Caki2 (cell line): ENCODE data around the gene LIPC. TPM values are rescaled to one million over a fixed set of nuclear protein-coding genes. Genes with fewer than 3 reads are reported as not detected.
"Not testable (repeated sequence)": the region's sequence is repeated elsewhere in the genome, so short reads cannot be mapped to it uniquely, and the experiment has no call there.

ENCODE experiments used
- DNase-seq: peaks from one replicate; pipeline ENCODE4 v3.0.0-alpha.2; 2015; ENCODE audit warnings: low read depth
- in situ Hi-C: cut with HindIII; loops from 2 replicates; pipeline ENCODE4 v1.10.0; 2016; ENCODE audit warnings: low sequenced_read_pairs, low pct_unique_long_range_greater_than_20kb, mixed read lengths
- total RNA-seq: library from RNA; depleted of rRNA; stranded (reverse); fragments of >200 nt; shearing (Covaris generic); gene quantifications from 2 replicates; pipeline ENCODE4 v1.2.3, GENCODE V29; 2014; ENCODE audit warnings: low replicate concordance

Gene LIPC
- total RNA-seq, 1 experiment from 2014 or later, result 4.0 TPM

GRCh38 chr15:58595516-58596263, 163.9 kb downstream of the LIPC start:
- in situ Hi-C loops, result no loop called here
- DNase-seq, result no peak

DNA sequence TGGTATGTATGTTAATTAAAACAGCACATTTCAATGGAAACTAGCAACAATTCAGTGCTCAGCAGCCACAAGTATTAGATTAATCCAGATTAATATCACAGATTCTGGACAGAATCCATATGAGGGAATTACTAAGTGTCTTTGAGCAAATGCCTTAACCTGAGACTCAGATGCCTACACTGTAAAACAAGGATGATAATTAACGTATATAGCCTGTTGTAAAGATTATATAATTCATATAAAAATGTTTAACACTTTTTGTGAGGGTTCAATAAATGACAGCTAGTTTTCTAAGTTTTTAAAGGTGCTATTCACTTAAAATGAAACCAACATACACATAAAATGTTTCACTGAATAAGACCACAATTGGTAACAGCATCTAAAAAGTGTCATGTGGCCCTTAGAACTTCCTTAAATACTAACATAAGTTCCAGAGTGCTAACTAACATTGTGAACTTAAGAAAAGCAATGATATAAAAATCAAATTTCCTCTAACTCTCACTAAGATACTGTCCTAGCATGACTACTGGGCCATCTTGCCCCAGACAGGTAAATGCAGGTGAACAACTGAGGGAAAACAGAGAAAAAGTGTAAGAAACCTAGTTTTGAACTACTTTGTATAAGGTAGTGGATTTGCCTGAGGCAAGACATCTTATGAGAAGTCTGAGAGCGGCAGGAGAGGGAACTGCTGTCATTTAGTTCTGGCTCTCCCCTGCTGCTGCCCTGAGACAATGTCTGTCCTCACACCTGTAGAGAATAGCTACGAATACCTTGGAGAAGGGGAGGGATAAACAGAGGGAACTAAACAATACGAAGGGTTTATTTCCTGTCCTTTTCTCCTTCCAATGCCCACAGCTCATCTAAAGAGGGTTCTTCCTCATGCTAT, 166.4 kb downstream of the LIPC start:
- in situ Hi-C loops, result no loop called here
- no peak for DNase-seq

- in situ Hi-C loops, result no loop called here
- no peak for DNase-seq
Observed at GRCh38 chr15:58598829-58599210, 167.0 kb downstream of the LIPC start.

- no peak for DNase-seq
- in situ Hi-C loops, result no loop called here
Observed at GRCh38 chr15:58602823-58603222, 171.0 kb downstream of the LIPC start.

DNA sequence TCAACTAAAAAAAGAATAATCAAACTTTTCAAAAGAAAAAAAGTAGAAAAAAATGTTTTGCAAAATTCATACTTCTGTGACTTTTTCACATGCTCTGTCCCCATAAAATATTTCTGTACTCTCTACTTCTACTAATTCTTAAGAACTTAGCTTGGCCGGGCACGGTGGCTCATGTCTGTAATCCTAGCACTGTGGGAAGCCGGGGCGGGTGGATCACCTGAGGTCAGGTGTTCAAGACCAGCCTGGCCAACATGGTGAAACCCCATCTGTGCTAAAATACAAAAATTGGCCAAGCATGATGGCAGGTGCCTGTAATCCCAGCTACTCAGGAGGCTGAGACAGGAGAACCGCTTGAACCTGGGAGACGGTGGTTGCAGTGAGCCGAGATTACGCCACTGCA, 172.1 kb downstream of the LIPC start:
- DNase-seq, in situ Hi-C loops: not testable (repeated sequence)

- no peak for DNase-seq
- in situ Hi-C loops, result no loop called here
Observed at GRCh38 chr15:58604455-58604923, 172.7 kb downstream of the LIPC start.

DNA sequence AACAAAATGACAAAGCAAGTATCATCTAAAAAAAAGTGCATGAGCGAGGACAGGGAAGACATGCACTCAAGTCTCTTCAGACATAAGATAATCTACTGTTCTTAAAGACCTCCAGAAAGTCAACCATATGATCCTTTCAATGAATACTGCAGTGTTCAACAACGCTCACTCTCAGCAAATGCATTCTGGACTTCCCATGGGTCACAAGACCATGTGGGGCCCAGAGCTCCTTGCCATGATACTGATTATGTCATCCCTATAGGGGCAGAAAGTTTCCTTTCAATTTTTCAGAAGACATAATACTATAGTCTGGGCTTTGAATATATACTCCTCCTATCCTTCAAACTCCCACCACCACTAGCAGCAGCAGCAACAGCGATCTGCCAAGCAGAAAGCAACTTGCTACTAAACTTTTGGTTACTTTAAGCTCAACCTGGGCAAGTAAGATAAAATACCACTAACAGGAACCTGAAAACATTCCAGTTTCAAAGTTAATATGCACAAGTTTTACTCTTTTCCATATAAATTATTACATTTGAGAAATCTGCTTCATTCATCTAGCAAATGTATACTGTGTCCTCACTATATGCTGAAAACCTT, 174.2 kb downstream of the LIPC start:
- DNase-seq, result no peak
- in situ Hi-C loops, result no loop called here

DNA sequence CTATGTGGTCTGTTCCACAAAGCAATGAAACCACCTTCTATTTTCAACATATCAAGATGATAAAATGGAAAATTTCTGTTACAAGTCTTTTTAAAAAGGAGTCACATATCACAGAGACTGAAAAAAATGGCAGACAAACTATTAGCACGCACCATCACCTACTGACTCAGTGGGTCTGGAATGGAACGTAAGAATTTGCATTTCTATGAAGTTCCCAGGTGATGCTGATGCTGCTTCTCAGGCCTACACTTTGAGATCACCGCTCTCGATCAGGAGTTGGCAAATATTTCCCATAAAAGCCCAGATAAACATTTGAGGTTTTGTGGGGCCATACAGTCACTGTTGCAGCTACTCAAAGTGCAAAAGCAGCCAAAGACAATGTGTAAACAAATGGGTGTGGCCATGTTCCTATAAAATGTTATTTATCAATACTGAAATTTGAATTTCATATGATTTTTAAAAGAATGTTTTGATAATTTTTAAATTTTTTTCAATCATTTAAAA, 174.8 kb downstream of the LIPC start:
- in situ Hi-C loops, result no loop called here
- DNase-seq, result no peak

DNA sequence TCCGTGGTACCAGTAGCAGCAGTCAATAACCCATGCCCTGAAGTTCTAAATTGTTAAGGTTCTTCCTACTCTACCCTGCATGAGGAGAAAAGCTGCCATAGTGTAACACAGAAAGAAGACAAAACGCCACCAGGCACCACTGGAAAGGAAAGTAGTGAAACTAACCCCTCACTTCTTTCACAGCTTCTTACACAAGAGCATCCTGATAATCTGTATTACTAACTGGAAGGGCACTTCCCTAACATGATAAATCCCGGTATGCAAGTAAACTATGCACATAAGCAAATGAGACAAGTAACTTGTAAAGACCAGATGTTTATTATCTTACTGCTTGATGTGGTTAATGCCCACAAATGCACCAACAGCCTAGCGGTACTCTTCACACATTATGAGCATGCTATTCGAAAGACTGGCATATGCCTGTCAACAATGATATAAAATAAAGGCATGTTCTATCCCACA, 176.4 kb downstream of the LIPC start:
- no peak for DNase-seq
- in situ Hi-C loops, result no loop called here

GRCh38 chr15:58608711-58609110, 176.9 kb downstream of the LIPC start:
- in situ Hi-C loops, result no loop called here
- DNase-seq, result no peak

DNA sequence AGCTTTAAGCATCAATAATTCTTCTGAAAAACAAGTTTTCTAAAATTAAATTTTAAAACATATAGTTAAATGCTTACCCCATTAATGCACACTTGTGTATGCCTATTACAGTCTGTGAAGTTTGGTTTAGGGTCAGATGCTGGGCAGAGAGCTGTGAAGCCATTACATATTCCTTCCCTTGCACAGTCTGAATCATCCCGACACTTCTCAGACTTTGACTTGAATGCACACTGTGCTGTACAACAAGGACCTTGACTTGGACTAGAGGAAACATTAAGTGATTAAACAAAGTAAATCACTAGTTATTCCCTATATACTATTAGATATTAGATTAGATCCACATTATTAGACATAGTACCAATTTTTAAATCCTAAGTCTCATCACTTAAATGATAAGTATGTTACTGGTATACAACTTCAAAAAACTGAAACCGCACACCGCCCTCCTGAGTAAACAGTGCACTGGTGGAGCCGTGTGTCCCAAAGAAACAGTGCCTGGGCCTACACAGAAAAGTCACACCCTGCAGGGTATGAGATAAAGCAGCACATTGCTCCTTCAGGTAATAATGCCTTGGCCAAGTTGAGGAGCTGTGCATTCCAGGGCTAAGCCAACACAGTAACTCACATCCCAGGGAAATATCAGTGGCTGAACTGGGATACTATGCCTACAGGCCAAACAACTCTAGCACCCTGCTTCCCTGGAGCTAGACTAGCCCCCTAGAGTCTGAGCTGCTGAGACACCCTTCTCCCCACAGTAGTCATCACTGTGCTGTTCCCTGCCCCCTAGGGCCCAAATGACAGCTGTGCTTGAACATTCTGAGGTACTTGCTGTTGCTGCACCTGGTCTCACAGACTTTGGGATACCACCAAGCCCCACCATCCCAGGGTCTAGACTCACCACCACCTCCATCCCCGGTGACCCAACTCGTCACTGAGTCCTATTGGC, 180.2 kb downstream of the LIPC start:
- in situ Hi-C loops, result no loop called here

GRCh38 chr15:58616171-58616570, 184.4 kb downstream of the LIPC start:
- in situ Hi-C loops, result no loop called here
- no peak for DNase-seq

More for the DNA sequence above, 180.2 kb downstream of the LIPC start:
- no peak for DNase-seq
